ENCODE data around the gene NLGN4Y. TPM values are rescaled to one million over a fixed set of nuclear protein-coding genes. Genes with fewer than 3 reads are reported as not detected.
A peak's percentile ranks its signal among the peaks of the same experiment; 100 is the strongest.

Gene NLGN4Y
- total RNA-seq = 1 to 10 TPM in 1 of 2 donors, not detected in 1; 5.3 TPM
- 1 to 10 TPM in 1 of 2 donors, not detected in 1; 2.9 TPM for polyA plus RNA-seq

DNA sequence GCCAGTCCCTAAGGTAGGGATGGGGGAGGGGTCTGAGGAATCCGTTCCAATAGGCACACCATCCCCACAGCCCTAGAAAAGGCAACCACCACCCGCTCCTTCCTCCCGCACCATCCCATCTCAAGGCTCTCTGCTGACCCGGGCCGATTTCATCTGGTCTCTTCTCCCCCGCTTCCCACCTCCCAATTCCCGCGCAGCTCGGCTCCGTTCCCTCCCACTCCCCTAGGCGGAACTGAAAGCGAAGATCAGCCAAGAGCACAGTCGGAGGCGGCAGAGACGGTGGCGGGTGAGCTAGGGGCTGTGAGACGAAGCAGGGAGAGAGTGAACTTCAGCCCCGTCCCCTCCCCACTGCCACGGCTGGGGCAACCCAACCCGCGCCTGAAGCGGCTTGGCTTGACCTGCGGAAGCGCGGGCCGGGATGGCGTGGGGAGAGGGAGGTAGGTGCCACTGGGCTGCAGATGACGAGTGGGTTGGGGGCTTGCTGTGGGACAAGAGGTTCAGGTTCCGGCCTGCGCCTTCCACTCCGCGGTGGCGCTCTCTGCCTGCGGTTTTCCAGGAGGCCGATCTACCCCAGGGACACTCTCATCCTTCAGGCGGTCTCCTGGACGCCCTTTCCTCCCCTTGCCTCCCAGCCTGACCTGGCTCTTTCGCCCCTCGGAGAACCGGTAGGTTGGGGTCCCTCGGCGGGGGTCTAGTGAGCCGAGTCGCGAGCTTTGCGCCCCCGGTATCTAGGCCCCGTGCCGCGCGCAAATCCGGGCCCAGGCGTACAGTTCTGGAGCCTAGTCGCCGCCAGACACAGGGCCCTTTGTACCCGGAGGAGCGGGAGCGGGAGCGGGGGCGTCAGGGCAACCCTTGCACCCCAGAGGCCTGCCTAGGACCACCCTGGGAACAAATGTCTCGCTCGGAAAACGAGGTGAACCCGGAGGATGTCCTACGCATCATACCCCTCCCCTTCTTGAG is at the start of gene NLGN4Y:
Gene NLGN4Y (plus strand): TSS at position 258 of the 960 bp plus-strand sequence. CDS start 97,591 bp downstream, outside the sequence.
- under 1% methylated on average over 65 of the region's 65 CpGs for WGBS
- peak; percentile 32 for DNase-seq (ENCODE audit: low spot score)
- no peak for TF ChIP-seq FOXA2 (IDR thresholded peaks at IDR 0.05)
- TF ChIP-seq, protein P1, sequence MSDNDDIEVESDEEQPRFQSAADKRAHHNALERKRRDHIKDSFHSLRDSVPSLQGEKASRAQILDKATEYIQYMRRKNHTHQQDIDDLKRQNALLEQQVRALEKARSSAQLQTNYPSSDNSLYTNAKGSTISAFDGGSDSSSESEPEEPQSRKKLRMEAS (IDR thresholded peaks at IDR 0.05) = no peak
- peak; percentile 18 for TF ChIP-seq YY1 (IDR thresholded peaks at IDR 0.05)
- peak in 1 of 2 donors; percentile 57 for TF ChIP-seq EGR1 (IDR thresholded peaks at IDR 0.05; ENCODE audit: low read depth in 2 of 2)
- TF ChIP-seq, protein P2, sequence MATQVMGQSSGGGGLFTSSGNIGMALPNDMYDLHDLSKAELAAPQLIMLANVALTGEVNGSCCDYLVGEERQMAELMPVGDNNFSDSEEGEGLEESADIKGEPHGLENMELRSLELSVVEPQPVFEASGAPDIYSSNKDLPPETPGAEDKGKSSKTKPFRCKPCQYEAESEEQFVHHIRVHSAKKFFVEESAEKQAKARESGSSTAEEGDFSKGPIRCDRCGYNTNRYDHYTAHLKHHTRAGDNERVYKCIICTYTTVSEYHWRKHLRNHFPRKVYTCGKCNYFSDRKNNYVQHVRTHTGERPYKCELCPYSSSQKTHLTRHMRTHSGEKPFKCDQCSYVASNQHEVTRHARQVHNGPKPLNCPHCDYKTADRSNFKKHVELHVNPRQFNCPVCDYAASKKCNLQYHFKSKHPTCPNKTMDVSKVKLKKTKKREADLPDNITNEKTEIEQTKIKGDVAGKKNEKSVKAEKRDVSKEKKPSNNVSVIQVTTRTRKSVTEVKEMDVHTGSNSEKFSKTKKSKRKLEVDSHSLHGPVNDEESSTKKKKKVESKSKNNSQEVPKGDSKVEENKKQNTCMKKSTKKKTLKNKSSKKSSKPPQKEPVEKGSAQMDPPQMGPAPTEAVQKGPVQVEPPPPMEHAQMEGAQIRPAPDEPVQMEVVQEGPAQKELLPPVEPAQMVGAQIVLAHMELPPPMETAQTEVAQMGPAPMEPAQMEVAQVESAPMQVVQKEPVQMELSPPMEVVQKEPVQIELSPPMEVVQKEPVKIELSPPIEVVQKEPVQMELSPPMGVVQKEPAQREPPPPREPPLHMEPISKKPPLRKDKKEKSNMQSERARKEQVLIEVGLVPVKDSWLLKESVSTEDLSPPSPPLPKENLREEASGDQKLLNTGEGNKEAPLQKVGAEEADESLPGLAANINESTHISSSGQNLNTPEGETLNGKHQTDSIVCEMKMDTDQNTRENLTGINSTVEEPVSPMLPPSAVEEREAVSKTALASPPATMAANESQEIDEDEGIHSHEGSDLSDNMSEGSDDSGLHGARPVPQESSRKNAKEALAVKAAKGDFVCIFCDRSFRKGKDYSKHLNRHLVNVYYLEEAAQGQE (IDR thresholded peaks at IDR 0.05) = no peak
- no peak for TF ChIP-seq NR2F2 (IDR thresholded peaks at IDR 0.05)
- TF ChIP-seq RXRA (IDR thresholded peaks at IDR 0.05) = no peak
- Histone ChIP-seq H3K4me3 (ENCODE audit: low read depth in 1 of 3, low read length in 3 of 3) (peak within 1 kb of the TSS in 2 of 3 donors; percentile 36 to 55), H3K9me3 (ENCODE audit: control insufficient read depth in 4 of 4, low read length in 3 of 4) (no peaks in the 10 kb centered on the region), H3K27me3 (ENCODE audit: control insufficient read depth in 4 of 4, insufficient read depth in 4 of 4, low read length in 3 of 4) (no peaks in the 10 kb centered on the region), H3K27ac (ENCODE audit: low read depth in 1 of 2, low read length in 2 of 2) (no peak within 1 kb of the TSS), H3K9ac (ENCODE audit: low read depth in 1 of 2, low read length in 2 of 2) (no peak within 1 kb of the TSS), H3K36me3 (ENCODE audit: control insufficient read depth in 4 of 4, insufficient read depth in 3 of 4, low read depth in 1 of 4, low read length in 3 of 4) (no peaks in the 10 kb centered on the region), H3K4me1 (ENCODE audit: control insufficient read depth in 4 of 4, insufficient read depth in 4 of 4, low read length in 3 of 4) (peaks cover 0 to 2% (median 0%) of the 10 kb centered on the region in 4 donors)

DNA sequence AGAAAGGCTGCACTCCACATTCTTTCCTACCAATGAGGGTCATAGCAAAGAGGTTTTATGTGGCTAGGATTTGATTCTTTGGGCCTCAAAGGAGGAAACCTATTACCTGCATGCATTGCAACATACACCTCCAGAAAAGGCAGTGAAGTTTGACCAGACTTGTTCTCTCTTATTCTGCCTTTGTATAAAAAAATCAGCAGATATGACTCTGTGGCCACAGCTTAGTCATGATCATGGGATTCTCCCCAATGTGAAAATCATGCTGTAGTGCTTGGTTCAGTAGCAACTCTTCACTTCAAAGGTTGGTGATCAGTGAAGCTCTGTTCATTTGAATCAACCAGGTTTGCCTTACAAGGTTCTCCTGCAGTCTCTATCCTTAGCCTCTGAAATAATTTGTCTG is 38.4 kb upstream of the NLGN4Y start:
- no peak overlapping the region for H3K27ac ChIP-seq (ENCODE audit: low read depth in 1 of 2, low read length in 2 of 2)
- no peak overlapping the region for H3K9ac ChIP-seq (ENCODE audit: low read depth in 1 of 2, low read length in 2 of 2)
- H3K4me1 ChIP-seq (ENCODE audit: control insufficient read depth in 4 of 4, insufficient read depth in 4 of 4, low read length in 3 of 4) = no peaks in the 10 kb centered on the region
- DNase-seq (ENCODE audit: low spot score) = no peak
- H3K4me3 ChIP-seq (ENCODE audit: low read depth in 1 of 3, low read length in 3 of 3) = no peak overlapping the region
- TF ChIP-seq, protein P3, sequence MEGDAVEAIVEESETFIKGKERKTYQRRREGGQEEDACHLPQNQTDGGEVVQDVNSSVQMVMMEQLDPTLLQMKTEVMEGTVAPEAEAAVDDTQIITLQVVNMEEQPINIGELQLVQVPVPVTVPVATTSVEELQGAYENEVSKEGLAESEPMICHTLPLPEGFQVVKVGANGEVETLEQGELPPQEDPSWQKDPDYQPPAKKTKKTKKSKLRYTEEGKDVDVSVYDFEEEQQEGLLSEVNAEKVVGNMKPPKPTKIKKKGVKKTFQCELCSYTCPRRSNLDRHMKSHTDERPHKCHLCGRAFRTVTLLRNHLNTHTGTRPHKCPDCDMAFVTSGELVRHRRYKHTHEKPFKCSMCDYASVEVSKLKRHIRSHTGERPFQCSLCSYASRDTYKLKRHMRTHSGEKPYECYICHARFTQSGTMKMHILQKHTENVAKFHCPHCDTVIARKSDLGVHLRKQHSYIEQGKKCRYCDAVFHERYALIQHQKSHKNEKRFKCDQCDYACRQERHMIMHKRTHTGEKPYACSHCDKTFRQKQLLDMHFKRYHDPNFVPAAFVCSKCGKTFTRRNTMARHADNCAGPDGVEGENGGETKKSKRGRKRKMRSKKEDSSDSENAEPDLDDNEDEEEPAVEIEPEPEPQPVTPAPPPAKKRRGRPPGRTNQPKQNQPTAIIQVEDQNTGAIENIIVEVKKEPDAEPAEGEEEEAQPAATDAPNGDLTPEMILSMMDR (IDR thresholded peaks at IDR 0.05; ENCODE audit: low read depth, low read length, missing input control) = no peak
- TF ChIP-seq FOXA2 (IDR thresholded peaks at IDR 0.05) = no peak
- TF ChIP-seq, protein P4, sequence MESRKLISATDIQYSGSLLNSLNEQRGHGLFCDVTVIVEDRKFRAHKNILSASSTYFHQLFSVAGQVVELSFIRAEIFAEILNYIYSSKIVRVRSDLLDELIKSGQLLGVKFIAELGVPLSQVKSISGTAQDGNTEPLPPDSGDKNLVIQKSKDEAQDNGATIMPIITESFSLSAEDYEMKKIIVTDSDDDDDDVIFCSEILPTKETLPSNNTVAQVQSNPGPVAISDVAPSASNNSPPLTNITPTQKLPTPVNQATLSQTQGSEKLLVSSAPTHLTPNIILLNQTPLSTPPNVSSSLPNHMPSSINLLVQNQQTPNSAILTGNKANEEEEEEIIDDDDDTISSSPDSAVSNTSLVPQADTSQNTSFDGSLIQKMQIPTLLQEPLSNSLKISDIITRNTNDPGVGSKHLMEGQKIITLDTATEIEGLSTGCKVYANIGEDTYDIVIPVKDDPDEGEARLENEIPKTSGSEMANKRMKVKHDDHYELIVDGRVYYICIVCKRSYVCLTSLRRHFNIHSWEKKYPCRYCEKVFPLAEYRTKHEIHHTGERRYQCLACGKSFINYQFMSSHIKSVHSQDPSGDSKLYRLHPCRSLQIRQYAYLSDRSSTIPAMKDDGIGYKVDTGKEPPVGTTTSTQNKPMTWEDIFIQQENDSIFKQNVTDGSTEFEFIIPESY (IDR thresholded peaks at IDR 0.05) = no peak
- TF ChIP-seq EGR1 (IDR thresholded peaks at IDR 0.05; ENCODE audit: low read depth in 2 of 2) = no peak
- TF ChIP-seq YY1 (IDR thresholded peaks at IDR 0.05) = no peak
- TF ChIP-seq RAD21 (IDR thresholded peaks at IDR 0.05) = no peak
- TF ChIP-seq, protein P2 (IDR thresholded peaks at IDR 0.05) = no peak
- no peak for TF ChIP-seq SP1 (IDR thresholded peaks at IDR 0.05)
- TF ChIP-seq, protein P5, sequence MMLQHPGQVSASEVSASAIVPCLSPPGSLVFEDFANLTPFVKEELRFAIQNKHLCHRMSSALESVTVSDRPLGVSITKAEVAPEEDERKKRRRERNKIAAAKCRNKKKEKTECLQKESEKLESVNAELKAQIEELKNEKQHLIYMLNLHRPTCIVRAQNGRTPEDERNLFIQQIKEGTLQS (IDR thresholded peaks at IDR 0.05) = no peak
- H3K9me3 ChIP-seq (ENCODE audit: control insufficient read depth in 4 of 4, low read length in 3 of 4) = no peaks in the 10 kb centered on the region
- H3K27me3 ChIP-seq (ENCODE audit: control insufficient read depth in 4 of 4, insufficient read depth in 4 of 4, low read length in 3 of 4) = no peaks in the 10 kb centered on the region
- H3K36me3 ChIP-seq (ENCODE audit: control insufficient read depth in 4 of 4, insufficient read depth in 3 of 4, low read depth in 1 of 4, low read length in 3 of 4) = no peaks in the 10 kb centered on the region

Measured in liver (tissue), 9 donors.